ENCODE measurements around the gene RGS13.

RGS13 gene

DNA sequence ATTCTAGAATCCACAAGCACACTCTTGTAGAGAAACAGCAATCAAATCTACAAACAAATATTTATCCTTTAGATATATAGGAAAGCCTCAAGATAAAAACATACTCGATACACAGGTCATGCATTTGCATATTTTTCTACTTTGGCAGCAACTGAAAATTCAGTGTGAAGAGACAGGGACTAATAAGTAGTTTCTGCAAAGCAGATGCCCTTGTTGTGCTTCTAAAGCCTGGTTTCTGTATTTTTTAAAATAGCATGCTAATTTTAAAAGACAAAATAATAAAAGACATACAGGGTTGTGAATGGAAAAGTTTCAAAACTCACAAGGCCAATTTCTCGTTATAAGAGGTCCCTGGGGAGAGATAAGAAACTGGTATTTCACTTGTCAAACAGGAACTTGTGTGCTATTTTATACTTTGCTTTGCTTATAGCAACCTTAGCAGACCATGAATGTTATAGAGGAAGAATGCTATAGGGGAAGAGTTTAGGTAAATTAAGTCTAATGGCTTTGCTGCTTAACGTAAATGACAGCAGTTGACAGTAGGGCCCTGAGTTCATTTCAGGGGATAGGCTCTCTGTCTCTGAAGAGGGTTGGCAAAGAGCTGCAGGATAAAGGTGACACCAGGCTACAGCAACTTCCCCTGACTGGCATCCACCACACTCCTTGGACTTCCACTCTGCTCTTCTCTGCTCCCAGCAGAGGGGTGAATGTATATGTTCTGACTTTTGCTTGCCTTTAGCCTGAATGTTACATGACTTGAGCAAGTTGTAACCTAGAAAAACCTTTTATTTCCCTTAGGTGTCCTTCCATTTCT lies 9.4 kb upstream of the RGS13 start:
- no peak for DNase-seq (ENCODE audit: low read depth in 1 of 2, low spot score in 1 of 2)

- DNase-seq (ENCODE audit: low read depth in 1 of 2, low spot score in 1 of 2), result no peak
Measured at GRCh38 chr1:192627901-192628300, 8.0 kb upstream of the RGS13 start.

DNA sequence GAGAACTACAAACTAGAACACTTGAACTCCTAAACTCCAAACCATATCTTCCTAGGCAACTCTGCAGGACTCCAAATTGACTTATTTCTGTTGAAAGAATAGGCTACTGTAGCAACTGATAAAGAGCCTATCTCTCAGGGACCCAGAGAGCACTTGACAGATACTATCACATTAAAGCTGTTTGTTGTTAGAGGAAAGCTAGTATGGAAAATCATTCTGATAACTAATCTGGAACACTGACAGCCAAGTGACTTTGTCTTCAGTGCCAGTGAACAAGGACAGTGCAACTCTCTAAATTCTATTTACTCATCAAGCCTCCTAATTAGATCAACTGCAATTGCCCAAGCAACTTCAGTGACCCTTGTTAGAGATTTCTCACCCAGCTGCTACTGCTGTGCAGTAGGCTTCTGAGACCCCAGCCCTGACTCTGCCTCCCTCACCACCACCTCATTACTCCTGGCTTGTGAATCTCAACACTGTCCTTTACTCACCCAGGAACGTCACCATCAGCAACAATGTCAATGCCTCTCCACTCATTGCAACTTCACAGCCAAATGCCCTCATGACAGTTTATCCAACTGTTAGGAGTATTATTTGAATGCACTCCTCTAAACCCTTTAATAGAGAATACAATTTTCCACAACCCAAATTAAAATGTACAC lies 7.4 kb upstream of the RGS13 start:
- no peak for DNase-seq (ENCODE audit: low read depth in 1 of 2, low spot score in 1 of 2)

GRCh38 chr1:192629612-192630011 lies 6.3 kb upstream of the RGS13 start:
- no peak for DNase-seq (ENCODE audit: low read depth in 1 of 2, low spot score in 1 of 2)

- DNase-seq (ENCODE audit: low read depth in 1 of 2, low spot score in 1 of 2), result no peak
Measured at GRCh38 chr1:192630521-192631287, 5.2 kb upstream of the RGS13 start.

- DNase-seq (ENCODE audit: low read depth in 1 of 2, low spot score in 1 of 2), result no peak
Measured at GRCh38 chr1:192631749-192632148, 4.2 kb upstream of the RGS13 start.

GRCh38 chr1:192632188-192632587 lies 3.8 kb upstream of the RGS13 start:
- no peak for DNase-seq (ENCODE audit: low read depth in 1 of 2, low spot score in 1 of 2)

DNA sequence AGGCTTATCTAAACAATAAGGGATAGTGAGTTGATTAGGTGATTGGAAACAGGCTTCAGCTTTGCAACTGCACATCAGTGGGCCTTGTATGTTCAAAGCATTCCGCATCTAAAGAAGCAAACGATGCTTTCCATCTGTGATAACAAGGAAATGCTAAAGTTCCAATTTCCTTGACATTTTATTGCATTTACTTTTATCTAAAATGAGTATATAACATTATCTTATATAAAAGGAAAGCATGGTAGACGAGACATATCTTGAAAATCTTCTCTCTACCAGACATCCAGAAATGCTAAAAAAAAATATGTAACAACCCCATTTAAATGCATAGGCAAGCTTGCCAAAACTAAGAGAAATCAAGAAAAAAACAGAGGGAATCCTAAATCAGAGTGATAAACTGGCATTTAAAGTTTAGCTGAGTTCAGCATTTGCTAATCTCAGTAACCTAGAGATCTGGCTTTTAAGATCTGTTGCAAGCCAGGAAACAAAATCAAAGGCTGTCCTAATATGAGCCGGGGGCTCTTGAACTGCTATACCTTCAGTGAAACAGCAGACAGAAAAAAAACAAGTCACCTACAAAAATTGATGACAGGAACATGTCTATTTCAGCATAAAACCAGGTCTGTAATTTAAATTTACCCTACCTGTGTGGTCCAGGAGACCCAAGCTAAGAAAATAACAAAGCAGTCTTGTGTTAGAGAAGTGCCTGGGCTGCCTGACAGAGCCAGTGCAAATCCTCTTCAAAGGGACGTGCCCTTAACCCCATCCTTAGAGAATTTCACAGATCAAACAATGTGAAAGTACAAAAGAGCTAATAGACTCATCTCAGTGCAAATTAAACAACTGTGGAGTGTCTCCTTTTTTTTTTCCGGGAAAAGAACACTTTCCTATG lies 3.1 kb upstream of the RGS13 start:
- no peak for DNase-seq (ENCODE audit: low read depth in 1 of 2, low spot score in 1 of 2)

GRCh38 chr1:192633533-192634253 lies 2.3 kb upstream of the RGS13 start:
- no peak for DNase-seq (ENCODE audit: low read depth in 1 of 2, low spot score in 1 of 2)

GRCh38 chr1:192635041-192635440 lies 906 bp upstream of the RGS13 start:
- DNase-seq (ENCODE audit: low read depth in 1 of 2, low spot score in 1 of 2), result no peak

- no peak for DNase-seq (ENCODE audit: low read depth in 1 of 2, low spot score in 1 of 2)
Measured at GRCh38 chr1:192639607-192640368, 3.8 kb downstream of the RGS13 start.

DNA sequence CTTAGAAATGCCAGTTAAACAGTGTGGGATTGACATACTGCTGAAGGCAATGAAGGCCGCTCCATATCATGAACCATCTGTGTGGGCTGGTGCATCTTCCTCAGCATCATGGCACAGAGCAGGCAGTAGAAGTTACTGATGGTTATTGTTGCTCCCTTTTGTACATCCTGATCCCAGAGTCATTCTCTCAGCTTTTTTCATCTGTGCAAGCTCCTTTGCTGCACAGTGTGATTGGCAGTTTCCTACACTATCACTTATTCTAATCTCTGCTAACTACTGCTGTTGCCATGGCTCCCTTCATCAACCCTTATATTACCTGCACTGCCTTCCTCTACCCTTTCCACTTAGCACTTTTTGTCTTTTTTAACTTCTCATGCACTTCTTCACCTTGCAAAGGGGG lies 16.2 kb downstream of the RGS13 start:
- DNase-seq (ENCODE audit: low read depth in 1 of 2, low spot score in 1 of 2), result no peak

DNA sequence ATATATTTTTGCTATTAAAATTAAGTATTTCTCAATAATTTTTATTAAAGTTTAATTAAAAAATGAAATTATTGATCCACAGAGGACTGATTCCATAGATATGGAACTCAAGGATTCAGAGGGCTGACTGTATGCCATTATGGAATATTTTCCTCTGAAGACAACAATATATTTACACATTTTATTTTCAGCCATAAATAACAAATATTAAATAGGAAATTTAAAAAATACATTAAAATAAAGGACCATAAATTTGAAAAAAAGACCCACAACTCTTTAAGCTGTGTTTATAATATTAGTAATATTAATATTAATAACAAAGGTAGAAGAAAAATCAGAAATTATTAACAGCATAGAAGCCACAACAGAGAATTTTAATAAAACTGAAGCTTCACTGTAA lies 18.2 kb downstream of the RGS13 start:
- no peak for DNase-seq (ENCODE audit: low read depth in 1 of 2, low spot score in 1 of 2)

- DNase-seq (ENCODE audit: low read depth in 1 of 2, low spot score in 1 of 2), result no peak
Measured at GRCh38 chr1:192654591-192655251, 18.8 kb downstream of the RGS13 start.

GRCh38 chr1:192657760-192658159 lies 21.8 kb downstream of the RGS13 start:
- DNase-seq (ENCODE audit: low read depth in 1 of 2, low spot score in 1 of 2), result no peak

DNA sequence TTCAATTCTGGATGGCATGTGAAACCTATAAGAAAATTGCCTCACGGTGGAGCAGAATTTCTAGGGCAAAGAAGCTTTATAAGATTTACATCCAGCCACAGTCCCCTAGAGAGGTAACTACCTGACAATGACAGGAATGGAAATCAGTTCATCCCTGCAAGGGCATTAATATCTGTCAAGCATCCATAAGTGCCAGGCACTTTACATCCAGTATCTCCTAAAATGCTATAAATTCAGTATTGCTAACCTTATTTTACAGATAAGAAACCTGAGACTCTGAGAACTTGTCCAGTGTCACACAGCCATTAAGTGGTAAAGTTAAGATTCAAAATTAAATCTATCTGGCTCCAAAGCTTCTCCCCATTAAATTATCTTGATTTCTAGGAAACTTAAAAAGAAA lies 22.3 kb downstream of the RGS13 start:
- DNase-seq (ENCODE audit: low read depth in 1 of 2, low spot score in 1 of 2), result no peak

DNA sequence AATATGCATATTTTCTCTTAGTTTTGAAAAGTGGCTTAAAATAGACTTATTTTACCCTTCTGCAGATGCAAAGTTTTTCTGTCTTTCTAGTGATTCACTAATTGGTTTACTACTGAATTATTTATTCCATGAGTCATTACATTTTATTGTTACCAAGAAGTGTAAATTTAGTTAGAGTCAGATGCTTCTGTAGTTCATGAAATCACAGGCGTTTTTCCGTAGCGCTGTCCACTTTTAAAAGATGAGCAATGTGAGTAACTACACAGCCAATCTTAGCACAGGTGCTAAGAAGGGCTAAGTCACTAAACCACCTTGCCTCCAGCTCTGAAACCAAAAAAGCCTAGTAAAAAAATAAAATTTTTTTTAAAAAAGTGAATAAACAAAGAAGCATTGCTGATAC lies 24.7 kb downstream of the RGS13 start:
- DNase-seq (ENCODE audit: low read depth in 1 of 2, low spot score in 1 of 2), result no peak

GRCh38 chr1:192668409-192668983 lies 32.5 kb downstream of the RGS13 start:
- DNase-seq (ENCODE audit: low read depth in 1 of 2, low spot score in 1 of 2), result no peak

DNA sequence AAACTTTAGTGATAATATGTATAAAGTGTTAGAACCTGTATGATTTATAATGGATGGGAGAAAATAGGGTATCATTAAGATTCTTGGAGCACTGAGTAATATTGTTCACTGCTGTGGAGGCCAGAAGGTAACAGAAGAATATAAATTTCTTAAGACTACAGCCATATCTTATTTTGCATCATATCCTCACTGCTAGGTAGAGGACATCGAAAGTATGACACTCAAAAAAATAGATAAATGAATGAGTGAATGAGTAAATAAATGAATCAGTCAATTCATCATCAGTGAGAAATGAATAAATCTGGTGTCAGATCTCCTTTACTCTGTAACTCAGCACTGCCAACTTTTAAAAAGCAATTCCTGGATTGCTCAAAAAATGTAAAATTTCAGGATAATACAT lies 33.2 kb downstream of the RGS13 start:
- no peak for DNase-seq (ENCODE audit: low read depth in 1 of 2, low spot score in 1 of 2)
